Thyroid gland (tissue), 4 donors: ENCODE data around the gene ZCWPW1.

ENCODE experiments used
- POLR2A ChIP-seq, 2 donors: fragments of 450-650 bp; IDR thresholded peaks; one replicate each; pipeline ENCODE4 v1.6.1; 2017; ENCODE audit warnings: antibody characterized with exemption in 2 of 2, mild to moderate bottlenecking in 2 of 2, moderate library complexity in 1 of 2
- TF ChIP-seq, protein P1 (sequence below), 6 experiments: fragments of 200-600 bp in 3 of 6; fragments of 450-650 bp in 3 of 6; sonication (generic) in 3 of 6; IDR thresholded peaks; one replicate each; pipeline ENCODE4 v1.5.1; 2016 to 2019; ENCODE audit warnings: antibody characterized with exemption in 6 of 6, mild to moderate bottlenecking in 2 of 6, inconsistent platforms in 1 of 6, moderate library complexity in 1 of 6

DNA sequence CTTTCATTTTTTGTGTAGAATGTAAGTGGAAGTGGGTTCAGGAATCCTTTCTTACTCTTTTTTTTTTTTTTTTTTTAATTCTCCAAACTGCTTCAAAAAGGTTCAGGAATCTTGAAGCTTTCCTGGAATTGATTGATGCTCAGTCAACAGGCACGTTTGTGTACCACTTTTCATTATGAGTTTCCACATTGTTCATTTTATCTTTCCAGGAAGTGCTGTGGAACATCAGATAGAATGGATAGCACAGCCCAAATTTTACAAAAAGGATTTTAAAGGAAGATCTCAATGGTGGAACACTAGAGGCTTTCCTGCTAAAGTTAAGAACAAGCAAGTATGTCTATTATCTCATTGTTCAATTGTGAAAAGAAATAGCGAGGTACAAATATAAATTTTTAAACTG, 9.7 kb upstream of the ZCWPW1 start:
- TF ChIP-seq, protein P1, sequence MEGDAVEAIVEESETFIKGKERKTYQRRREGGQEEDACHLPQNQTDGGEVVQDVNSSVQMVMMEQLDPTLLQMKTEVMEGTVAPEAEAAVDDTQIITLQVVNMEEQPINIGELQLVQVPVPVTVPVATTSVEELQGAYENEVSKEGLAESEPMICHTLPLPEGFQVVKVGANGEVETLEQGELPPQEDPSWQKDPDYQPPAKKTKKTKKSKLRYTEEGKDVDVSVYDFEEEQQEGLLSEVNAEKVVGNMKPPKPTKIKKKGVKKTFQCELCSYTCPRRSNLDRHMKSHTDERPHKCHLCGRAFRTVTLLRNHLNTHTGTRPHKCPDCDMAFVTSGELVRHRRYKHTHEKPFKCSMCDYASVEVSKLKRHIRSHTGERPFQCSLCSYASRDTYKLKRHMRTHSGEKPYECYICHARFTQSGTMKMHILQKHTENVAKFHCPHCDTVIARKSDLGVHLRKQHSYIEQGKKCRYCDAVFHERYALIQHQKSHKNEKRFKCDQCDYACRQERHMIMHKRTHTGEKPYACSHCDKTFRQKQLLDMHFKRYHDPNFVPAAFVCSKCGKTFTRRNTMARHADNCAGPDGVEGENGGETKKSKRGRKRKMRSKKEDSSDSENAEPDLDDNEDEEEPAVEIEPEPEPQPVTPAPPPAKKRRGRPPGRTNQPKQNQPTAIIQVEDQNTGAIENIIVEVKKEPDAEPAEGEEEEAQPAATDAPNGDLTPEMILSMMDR (IDR thresholded peaks at IDR 0.05): no peak
- TF ChIP-seq POLR2A (IDR thresholded peaks at IDR 0.05): no peak
